NT2/D1 (cell line): Measurements from ENCODE around the gene DMD.

Source experiments
- SUZ12 ChIP-seq: IDR thresholded peaks from 2 replicates; pipeline ENCODE4 v1.6.1; 2011; ENCODE audit not compliant: insufficient read length, insufficient read depth; ENCODE audit errors: extremely low read depth
- YY1 ChIP-seq: IDR thresholded peaks from 2 replicates; pipeline ENCODE4 v1.6.1; 2011; ENCODE audit not compliant: insufficient read length, insufficient read depth
- ZNF274 ChIP-seq: IDR thresholded peaks from 2 replicates; pipeline ENCODE4 v1.6.1; 2011; ENCODE audit warnings: mild to moderate bottlenecking, low read depth, low read length

DNA sequence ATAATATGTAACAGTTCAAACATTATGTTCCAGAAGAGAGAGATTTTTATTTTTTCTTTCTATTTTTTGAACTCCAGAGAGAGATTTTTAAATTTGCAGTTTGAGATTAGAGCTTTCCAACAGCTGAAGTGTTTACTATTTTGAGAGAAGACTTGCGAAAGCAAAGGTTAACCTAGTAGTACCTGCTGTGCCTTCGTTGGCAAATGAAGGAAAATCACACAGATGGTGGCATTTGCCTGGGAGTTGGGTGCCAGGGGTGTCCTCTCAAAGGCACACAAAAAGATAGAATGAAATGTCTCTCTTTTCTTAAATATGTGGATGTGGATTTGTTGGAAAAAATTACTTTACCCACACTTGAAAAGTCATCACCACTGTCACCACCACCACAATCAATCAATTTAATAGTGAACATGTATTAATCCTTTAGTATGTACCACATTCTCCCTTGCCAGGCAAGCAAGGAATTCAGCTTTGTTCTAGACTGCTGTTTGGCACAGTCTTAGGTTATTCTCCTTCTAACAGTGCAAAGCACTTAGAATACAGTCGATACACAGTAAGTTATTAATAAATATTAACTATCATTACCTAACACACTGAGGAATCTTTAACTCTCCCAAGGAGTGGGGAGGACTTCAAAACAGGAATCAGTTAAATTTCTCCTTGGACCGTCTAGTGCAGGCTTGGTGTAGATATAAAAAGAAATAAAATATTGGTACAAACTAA lies 1301.3 kb downstream of the DMD start:
- no peak for TF ChIP-seq ZNF274
- no peak for TF ChIP-seq SUZ12
- no peak for TF ChIP-seq YY1
